ENCODE data around the gene ZNF497.
"Not testable (repeated sequence)": the region's sequence is repeated elsewhere in the genome, so short reads cannot be mapped to it uniquely, and the experiment has no call there.

ZNF497 gene

DNA sequence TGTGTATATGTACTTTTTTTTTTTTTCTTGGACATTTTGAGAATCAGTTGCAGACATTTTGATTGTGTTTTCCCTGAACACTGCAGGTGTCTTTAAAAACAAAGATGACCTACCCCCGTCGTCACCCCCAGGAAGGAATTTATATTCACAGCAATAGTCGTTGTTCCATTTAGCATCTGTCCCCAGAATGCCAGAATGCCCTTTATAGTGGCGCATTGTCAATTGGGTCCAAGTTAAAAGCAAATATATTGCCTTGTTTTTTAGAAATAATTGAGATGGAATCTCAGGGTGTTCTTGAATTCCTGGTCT is 31.1 kb upstream of the ZNF497 start:
- DNase-seq: no peak

- no peak for DNase-seq
Measured at GRCh38 chr19:58392945-58393724, 30.6 kb upstream of the ZNF497 start.

GRCh38 chr19:58388175-58388526 is 25.6 kb upstream of the ZNF497 start:
- DNase-seq: no peak

- DNase-seq: no peak
Measured at GRCh38 chr19:58387338-58388174, 25.0 kb upstream of the ZNF497 start.

DNA sequence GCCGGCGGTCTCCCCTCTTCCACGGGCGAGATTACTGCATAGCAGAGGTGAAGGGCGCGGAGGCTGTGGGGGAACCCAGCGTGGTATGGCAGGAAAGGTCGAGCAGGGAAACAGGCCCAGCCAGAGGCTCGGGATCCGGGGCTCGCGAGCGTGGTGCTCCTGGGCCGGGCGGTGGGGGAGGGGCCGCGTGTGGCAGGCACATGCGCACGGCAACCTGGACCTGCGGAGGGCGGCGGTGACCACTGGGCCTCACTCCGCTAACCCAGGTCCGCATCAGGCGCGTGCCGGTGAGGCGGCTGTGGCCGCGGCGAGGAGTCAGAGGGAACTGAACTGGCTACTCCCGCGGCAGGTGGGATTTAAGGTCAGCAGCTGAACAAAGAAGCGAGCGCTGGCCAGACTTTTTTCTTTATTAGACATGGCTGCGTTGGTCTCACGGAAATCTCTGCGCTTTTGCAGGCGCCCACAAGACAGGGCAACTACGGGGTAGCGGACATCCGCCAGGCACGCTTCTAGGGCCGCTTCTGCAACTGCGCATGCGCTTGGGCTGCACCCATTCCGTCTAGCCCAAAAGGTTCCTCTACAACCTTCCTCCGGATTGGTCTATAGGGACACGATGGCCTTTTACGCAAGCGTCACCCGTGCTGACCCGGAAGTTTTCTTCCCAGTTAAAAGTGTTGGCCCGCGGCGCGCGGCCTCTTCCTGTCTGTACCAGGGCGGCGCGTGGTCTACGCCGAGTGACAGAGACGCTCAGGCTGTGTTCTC is 24.2 kb upstream of the ZNF497 start, which contains the start of gene RPS5:
Gene RPS5, plus strand, starts transcription at position 694 of the 762 bp plus-strand sequence. CDS start 869 bp downstream, outside the sequence.
- peak; percentile 93 for DNase-seq

GRCh38 chr19:58385891-58386575 is 23.5 kb upstream of the ZNF497 start:
- no peak for DNase-seq

DNA sequence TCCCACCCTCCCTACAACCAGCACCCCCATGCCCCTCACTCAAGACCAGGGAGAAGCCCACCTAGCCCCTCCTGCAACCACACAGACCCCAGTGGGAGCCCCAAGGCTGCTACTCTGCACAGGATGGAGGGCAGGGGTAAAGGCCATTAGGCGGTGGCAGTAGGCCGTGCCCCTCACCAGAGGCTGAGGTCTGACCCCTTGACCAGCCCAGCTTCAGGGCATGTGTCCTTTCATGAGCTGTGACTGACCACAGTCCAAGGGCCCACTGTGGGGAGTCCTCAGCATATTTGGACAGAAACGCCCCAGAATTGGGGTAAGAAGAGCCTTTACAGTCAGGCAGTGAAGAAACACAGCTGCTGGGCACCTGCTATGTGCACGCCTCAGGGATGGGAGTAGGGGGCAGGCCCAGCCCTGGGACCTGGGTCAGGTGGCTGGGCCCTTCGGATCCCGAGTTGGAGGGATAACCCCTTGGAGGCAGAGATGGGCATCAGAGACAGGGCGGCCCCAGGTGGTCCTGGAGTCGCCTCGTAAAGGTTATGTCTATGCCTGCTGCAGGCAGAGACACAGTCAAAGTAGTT is 22.9 kb upstream of the ZNF497 start:
- no peak for DNase-seq

- no peak for DNase-seq
Measured at GRCh38 chr19:58382997-58383603, 20.5 kb upstream of the ZNF497 start.

GRCh38 chr19:58381460-58382212 is 19.1 kb upstream of the ZNF497 start:
- DNase-seq: no peak

GRCh38 chr19:58380662-58381459 is 18.3 kb upstream of the ZNF497 start, which contains the start of gene ZNF837:
Gene ZNF837 (minus strand): TSS chr19:58381030. CDS start chr19:58369332, 11,698 bp downstream.
- DNase-seq: peak; percentile 96

DNA sequence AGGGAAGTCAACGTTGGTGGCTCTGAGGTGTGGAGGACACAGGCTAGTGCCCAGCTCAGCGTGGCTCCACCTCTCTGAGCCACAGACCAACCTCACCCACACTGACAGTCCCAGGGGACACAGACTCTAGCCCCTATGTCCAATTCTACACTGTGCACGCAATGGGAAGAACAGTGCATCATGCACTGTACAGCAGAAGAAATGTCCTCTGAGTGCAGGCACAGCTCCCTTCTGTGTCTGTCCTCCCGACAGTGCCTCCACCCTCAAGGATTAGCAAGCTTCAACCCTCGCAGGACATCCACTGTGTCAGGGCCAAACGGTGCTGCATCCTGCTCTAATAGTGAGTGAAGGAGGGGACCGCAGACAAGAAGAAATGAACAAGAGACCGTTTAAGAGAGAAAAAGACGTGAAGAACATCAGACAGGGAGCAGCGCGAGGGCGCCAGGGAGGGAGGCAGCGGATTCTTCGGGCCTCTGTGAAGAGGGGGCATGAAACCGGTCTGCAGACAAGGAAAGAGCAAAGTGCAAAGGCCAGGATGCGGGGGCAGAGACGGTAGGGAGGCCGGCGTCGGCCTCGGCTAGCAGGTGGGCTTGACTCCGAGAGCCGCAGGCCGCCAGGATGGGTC is 17.6 kb upstream of the ZNF497 start:
- DNase-seq: no peak

GRCh38 chr19:58379246-58379645 is 16.7 kb upstream of the ZNF497 start:
- no peak for DNase-seq

DNA sequence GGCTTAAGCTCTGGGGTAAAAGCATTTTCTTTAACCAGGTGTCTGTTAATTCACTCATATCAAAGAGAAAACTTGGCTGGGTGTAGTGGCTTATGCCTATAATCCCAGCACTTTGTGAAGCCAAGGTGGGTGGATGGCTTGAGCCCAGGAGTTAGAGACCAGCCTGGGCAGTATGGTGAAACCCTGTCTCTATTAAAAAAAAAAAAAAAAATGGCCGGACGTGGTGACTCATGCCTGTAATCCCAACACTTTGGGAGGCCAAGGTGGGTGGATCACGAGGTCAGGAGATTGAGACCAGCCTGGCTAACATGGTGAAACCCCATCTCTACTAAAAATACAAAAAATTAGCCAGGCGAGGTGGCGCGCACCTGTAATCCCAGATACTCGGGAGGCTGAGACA is 14.2 kb upstream of the ZNF497 start:
- DNase-seq: not testable (repeated sequence)

GRCh38 chr19:58374200-58374599 is 11.6 kb upstream of the ZNF497 start:
- no peak for DNase-seq

- no peak for DNase-seq
Measured at GRCh38 chr19:58372311-58373133, 10.0 kb upstream of the ZNF497 start.

GRCh38 chr19:58368561-58369360 is 6.2 kb upstream of the ZNF497 start:
- no peak for DNase-seq

GRCh38 chr19:58367698-58368454 is 5.3 kb upstream of the ZNF497 start:
- no peak for DNase-seq
